HEK293 (cell line): Measurements from ENCODE around the gene PRIMA1.

ENCODE experiments used
- CTCF ChIP-seq: fragments of 450-650 bp; formaldehyde crosslinking; IDR thresholded peaks from 2 replicates; pipeline ENCODE4 v1.5.1; 2016; ENCODE audit warnings: missing biosample characterization, missing genetic modification characterization
- ZNF112 ChIP-seq: fragments of 450-650 bp; formaldehyde crosslinking; IDR thresholded peaks from 2 replicates; pipeline ENCODE4 v1.5.0; 2017; ENCODE audit warnings: missing biosample characterization, missing genetic modification characterization
- ZNF202 ChIP-seq: fragments of 450-650 bp; formaldehyde crosslinking; IDR thresholded peaks from 2 replicates; pipeline ENCODE4 v1.5.1; 2016; ENCODE audit warnings: missing biosample characterization, missing genetic modification characterization, borderline replicate concordance
- ZNF549 ChIP-seq: fragments of 450-650 bp; IDR thresholded peaks from 2 replicates; pipeline ENCODE4 v1.5.1; 2018; ENCODE audit warnings: missing biosample characterization, missing genetic modification characterization, mild to moderate bottlenecking, inconsistent platforms, moderate library complexity
- ZNF610 ChIP-seq: fragments of 450-650 bp; formaldehyde crosslinking; IDR thresholded peaks from 2 replicates; pipeline ENCODE4 v1.5.1; 2016; ENCODE audit warnings: missing biosample characterization, missing genetic modification characterization, borderline replicate concordance
- ZNF776 ChIP-seq: fragments of 450-650 bp; formaldehyde crosslinking; IDR thresholded peaks from 2 replicates; pipeline ENCODE4 v1.5.0; 2017; ENCODE audit warnings: missing biosample characterization, missing genetic modification characterization, borderline replicate concordance

GRCh38 chr14:93811676-93812075, 23.4 kb upstream of the PRIMA1 start:
- TF ChIP-seq ZNF202 (tag by site-specific recombination) (no peak), CTCF (tag by site-specific recombination) (no peak), ZNF112 (tag by site-specific recombination) (no peak), ZNF776 (tag by site-specific recombination) (no peak), ZNF549 (tag by site-specific recombination) (no peak), ZNF610 (tag by site-specific recombination) (no peak)
